Heart left ventricle (tissue), 16 donors: ENCODE results near the gene BGN. TPM values are rescaled to one million over a fixed set of nuclear protein-coding genes. Genes with fewer than 3 reads are reported as not detected.

ENCODE experiments used
- ATAC-seq, 4 donors: fragments of 200-7000 bp; cut with Tn5 transposase; one replicate each; pipeline ENCODE4 v1.9.1; 2020 to 2022; ENCODE audit warnings: moderate library complexity in 4 of 4, mild to moderate bottlenecking in 3 of 4, moderate number of reproducible peaks in 1 of 4
- DNase-seq, 5 donors: peaks; one replicate each; pipeline ENCODE4 v3.0.0-alpha.2; 2020
- H3K27ac ChIP-seq, 12 donors: fragments of 200-600 bp; sonication (generic) in 4 of 12; one replicate each; pipeline versions ENCODE4 v1.5.0 to v1.8.0; 2016 to 2022; ENCODE audit warnings: mild to moderate bottlenecking in 2 of 12
- H3K27me3 ChIP-seq, 9 donors: fragments of 200-600 bp; sonication (generic) in 2 of 9; one replicate each; pipeline versions ENCODE4 v1.5.1 to v1.8.0; 2016 to 2022; ENCODE audit warnings: mild to moderate bottlenecking in 3 of 9
- H3K36me3 ChIP-seq, 9 donors: fragments of 200-600 bp; sonication (generic) in 2 of 9; one replicate each; pipeline versions ENCODE4 v1.5.0 to v1.8.0; 2018 to 2022; ENCODE audit warnings: mild to moderate bottlenecking in 2 of 9
- H3K4me1 ChIP-seq, 12 donors: fragments of 200-600 bp; sonication (generic) in 4 of 12; one replicate each; pipeline versions ENCODE4 v1.5.0 to v1.8.0; 2016 to 2022; ENCODE audit warnings: mild to moderate bottlenecking in 3 of 12
- H3K4me3 ChIP-seq, 12 donors: fragments of 200-600 bp; sonication (generic) in 4 of 12; one replicate each; pipeline versions ENCODE4 v1.5.0 to v1.8.0; 2017 to 2022; ENCODE audit warnings: mild to moderate bottlenecking in 9 of 12, moderate library complexity in 4 of 12
- H3K9me3 ChIP-seq, 12 donors: fragments of 200-600 bp; sonication (generic) in 4 of 12; one replicate each; pipeline versions ENCODE4 v1.5.0 to v1.8.0; 2016 to 2022; ENCODE audit warnings: mild to moderate bottlenecking in 1 of 12
- POLR2A ChIP-seq, 2 donors: fragments of 450-650 bp; IDR thresholded peaks; one replicate each; pipeline ENCODE4 v1.6.1; 2017; ENCODE audit warnings: antibody characterized with exemption in 2 of 2, mild to moderate bottlenecking in 2 of 2, moderate library complexity in 2 of 2
- WGBS, 4 donors: extraction: QIAGEN DNeasy Blood & Tissue Kit in 2 of 4; methylation state at CpG; one replicate each; pipeline versions ENCODE4 v1.1.5 to v1.1.7; 2013 to 2018; 5-methylcytosine and 5-hydroxymethylcytosine counted together
- intact Hi-C, 10 donors: fragments of 100-400 bp; cut with DNase I; formaldehyde crosslinking; loops; one replicate each; pipeline versions ENCODE4 v1.11.1 to v1.14.2; 2022
- polyA plus RNA-seq, 2 donors: library from polyadenylated mRNA; stranded (reverse); fragments of 200-250 nt; gene quantifications; one replicate each; pipeline ENCODE4 v1.2.3, GENCODE V29; 2013
- total RNA-seq, 9 donors: library from RNA; depleted of rRNA in 2 of 9; stranded (reverse); fragments of >200 nt in 2 of 9; fragmentation: NEBNext Ultra II Directional in 3 of 9; extraction: Animal tissue kit (Norgen Biotek cat#: 25700) in 3 of 9; gene quantifications; one replicate each; pipeline versions ENCODE4 v1.1.0 to v1.2.4, GENCODE V29; 2016 to 2023
- TF ChIP-seq, protein P1 (sequence below), 12 donors: fragments of 200-600 bp; sonication (generic) in 4 of 12; IDR thresholded peaks; one replicate each; pipeline versions ENCODE4 v1.5.0 to v1.8.0; 2018 to 2022; ENCODE audit warnings: antibody characterized with exemption in 12 of 12, mild to moderate bottlenecking in 5 of 12
- donor health status: ischemic (EF 13 %, LVEDD 7.1; RV severe dilation, severe dysfunction).
- donor health status: healthy with polysubstance abuse.
- donor health status: DM: no; HTN: yes; CAD: no.
- donor health status: DM: no; HTN: no; CAD: no.
- donor health status: ischemic (EF 25% LVEDD 6.9; RV normal size, moderate dysfunction).
- donor health status: ischemic (EF 25% LVEDD 5.7; RV mildly dilated, moderate dysfunction).
- donor health status: healthy.
- donor health status: DM: yes; HTN: yes; CAD: no.
- donor health status: ischemic (EF 35%, LVEDD 5.7; RV mildly dilated, moderate dysfunction).
- donor health status: nonischemic (EF 11% LVEDD 7.7; RV severe dilation, severe dysfunction).
- donor health status: DM: yes; HTN: yes; CAD: no.
- donor health status: PGD.
- donor health status: ischemic (EF 29% LVEDD 5.4; RV normal size, mild dysfunction).
- donor health status: nonischemic (EF 23%, LVEDD 6.1; RV moderate dilation, normal function).

Gene BGN
- total and polyA plus RNA-seq, 11 donors, result 55.7 to 264 (median 76.9) TPM

- intact Hi-C loops, result no loop called here
- 60 to 71% (median 66%) methylated on average over 6 to 8 of the region's 8 CpGs for WGBS, 4 donors
- DNase-seq (no peak), ATAC-seq (no peak)
- Histone ChIP-seq H3K27ac (no peak overlapping the region), H3K36me3 (no peaks in the 10 kb centered on the region), H3K27me3 (peaks cover 0 to 44% (median 20%) of the 10 kb centered on the region in 9 donors), H3K9me3 (no peaks in the 10 kb centered on the region), H3K4me3 (no peak overlapping the region), H3K4me1 (peaks cover 0 to 11% (median 0%) of the 10 kb centered on the region in 12 donors)
- TF ChIP-seq, protein P1, sequence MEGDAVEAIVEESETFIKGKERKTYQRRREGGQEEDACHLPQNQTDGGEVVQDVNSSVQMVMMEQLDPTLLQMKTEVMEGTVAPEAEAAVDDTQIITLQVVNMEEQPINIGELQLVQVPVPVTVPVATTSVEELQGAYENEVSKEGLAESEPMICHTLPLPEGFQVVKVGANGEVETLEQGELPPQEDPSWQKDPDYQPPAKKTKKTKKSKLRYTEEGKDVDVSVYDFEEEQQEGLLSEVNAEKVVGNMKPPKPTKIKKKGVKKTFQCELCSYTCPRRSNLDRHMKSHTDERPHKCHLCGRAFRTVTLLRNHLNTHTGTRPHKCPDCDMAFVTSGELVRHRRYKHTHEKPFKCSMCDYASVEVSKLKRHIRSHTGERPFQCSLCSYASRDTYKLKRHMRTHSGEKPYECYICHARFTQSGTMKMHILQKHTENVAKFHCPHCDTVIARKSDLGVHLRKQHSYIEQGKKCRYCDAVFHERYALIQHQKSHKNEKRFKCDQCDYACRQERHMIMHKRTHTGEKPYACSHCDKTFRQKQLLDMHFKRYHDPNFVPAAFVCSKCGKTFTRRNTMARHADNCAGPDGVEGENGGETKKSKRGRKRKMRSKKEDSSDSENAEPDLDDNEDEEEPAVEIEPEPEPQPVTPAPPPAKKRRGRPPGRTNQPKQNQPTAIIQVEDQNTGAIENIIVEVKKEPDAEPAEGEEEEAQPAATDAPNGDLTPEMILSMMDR (IDR thresholded peaks at IDR 0.05), result no peak
- no peak for TF ChIP-seq POLR2A (IDR thresholded peaks at IDR 0.05)
Observed at GRCh38 chrX:153515435-153515834, 20.7 kb downstream of the BGN start.

DNA sequence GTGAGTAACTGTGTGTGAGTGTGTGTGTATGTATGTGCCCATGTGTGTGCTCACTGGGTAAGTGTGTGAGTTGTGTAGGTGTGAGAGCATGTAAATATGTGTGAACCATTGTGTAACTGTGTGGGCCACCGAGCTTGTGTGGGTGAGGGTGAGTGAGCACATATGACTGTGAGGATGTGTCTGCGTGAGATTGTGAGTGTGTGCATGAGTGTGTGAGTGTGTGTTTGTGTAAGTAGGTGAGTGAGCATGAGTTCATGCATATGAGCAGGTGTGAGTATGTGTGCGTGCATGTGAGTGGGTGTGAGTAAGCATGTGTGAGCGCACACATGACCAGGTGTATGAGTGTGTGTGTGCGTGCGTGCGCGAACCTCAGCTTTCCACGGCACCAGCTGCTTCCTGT lies 21.3 kb downstream of the BGN start:
- TF ChIP-seq, protein P1 (IDR thresholded peaks at IDR 0.05), result no peak
- H3K27ac ChIP-seq, result no peak overlapping the region
- WGBS, 4 donors, result 58 to 86% (median 65%) methylated on average over 9 of the region's 9 CpGs
- ATAC-seq (no peak), DNase-seq (no peak)
- H3K9me3 ChIP-seq, result no peaks in the 10 kb centered on the region
- peaks cover 0 to 11% (median 0%) of the 10 kb centered on the region in 12 donors for H3K4me1 ChIP-seq
- H3K4me3 ChIP-seq, result no peak overlapping the region
- intact Hi-C loops, result no loop called here
- no peaks in the 10 kb centered on the region for H3K36me3 ChIP-seq
- H3K27me3 ChIP-seq, result peaks cover 0 to 49% (median 20%) of the 10 kb centered on the region in 9 donors

DNA sequence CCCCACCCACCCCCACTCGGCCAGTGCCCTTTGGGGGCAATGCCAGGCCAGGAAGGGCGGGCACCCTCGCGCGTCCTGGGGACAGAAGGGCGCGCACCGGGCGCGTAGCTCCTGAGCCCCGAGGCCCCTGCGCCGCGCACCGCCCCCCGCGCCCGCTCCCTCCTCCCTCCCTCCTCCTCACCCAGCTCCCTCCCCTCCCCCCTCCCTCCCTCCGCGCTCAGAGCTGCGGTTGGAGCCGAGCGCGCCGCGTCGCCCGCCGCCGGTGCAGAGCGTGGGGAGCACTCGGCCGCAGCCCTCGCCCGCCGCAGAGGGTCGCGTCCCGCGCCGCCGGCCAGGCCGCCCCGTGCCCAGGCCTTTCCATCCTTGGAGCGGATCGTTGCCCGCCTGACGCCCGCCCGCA lies 22.6 kb downstream of the BGN start, which contains the start of gene ATP2B3:
Gene ATP2B3, plus strand, starts transcription at position 220 of the 400 bp plus-strand sequence. CDS start 18,606 bp downstream, outside the sequence.
- DNase-seq (no peak), ATAC-seq (no peak)
- intact Hi-C loops, result no loop called here
- H3K9me3 ChIP-seq, result no peaks in the 10 kb centered on the region
- no peaks in the 10 kb centered on the region for H3K36me3 ChIP-seq
- peaks cover 0 to 62% (median 28%) of the 10 kb centered on the region in 9 donors for H3K27me3 ChIP-seq
- peak within 1 kb of the TSS in 1 of 12 donors; percentile 13 for H3K4me3 ChIP-seq
- H3K4me1 ChIP-seq, result peaks cover 0 to 11% (median 0%) of the 10 kb centered on the region in 12 donors
- H3K27ac ChIP-seq, result no peak within 1 kb of the TSS
- 0 to 20% (median 2%) methylated on average over 2 to 47 of the region's 50 CpGs; no CpG with 5 or more reads in 1 of the 4 donors for WGBS, 4 donors
- no peak for TF ChIP-seq POLR2A (IDR thresholded peaks at IDR 0.05)
- TF ChIP-seq, protein P1 (IDR thresholded peaks at IDR 0.05), result no peak

GRCh38 chrX:153517946-153518834 lies 23.4 kb downstream of the BGN start:
- Histone ChIP-seq H3K4me3 (peak overlapping the region in 1 of 12 donors; percentile 13), H3K36me3 (no peaks in the 10 kb centered on the region), H3K27ac (no peak overlapping the region), H3K27me3 (peaks cover 0 to 69% (median 28%) of the 10 kb centered on the region in 9 donors), H3K4me1 (peaks cover 0 to 11% (median 0%) of the 10 kb centered on the region in 12 donors), H3K9me3 (no peaks in the 10 kb centered on the region)
- ATAC-seq, result no peak
- no peak for DNase-seq
- TF ChIP-seq, protein P1 (IDR thresholded peaks at IDR 0.05), result no peak
- no peak for TF ChIP-seq POLR2A (IDR thresholded peaks at IDR 0.05)
- intact Hi-C loops, result no loop called here
- WGBS, 4 donors, result 3 to 43% (median 17%) methylated on average over 44 to 64 of the region's 70 CpGs
